Stimulated activated CD8-positive, alpha-beta memory T cell treated with anti-CD3 and anti-CD28 coated beads, Interleukin-4, amount 100 ng/mL, for 1 hour (primary cell): ENCODE data around the gene TAPT1.
"Not testable (repeated sequence)": the region's sequence is repeated elsewhere in the genome, so short reads cannot be mapped to it uniquely, and the experiment has no call there.

Experiments used
- DNase-seq, 2 donors: peaks; one replicate each; pipeline ENCODE4 v3.0.0-alpha.2; 2020; ENCODE audit warnings: low read depth in 2 of 2, low spot score in 1 of 2

TAPT1 gene

GRCh38 chr4:16213121-16213520 is 13.2 kb downstream of the TAPT1 start:
- DNase-seq: no peak

DNA sequence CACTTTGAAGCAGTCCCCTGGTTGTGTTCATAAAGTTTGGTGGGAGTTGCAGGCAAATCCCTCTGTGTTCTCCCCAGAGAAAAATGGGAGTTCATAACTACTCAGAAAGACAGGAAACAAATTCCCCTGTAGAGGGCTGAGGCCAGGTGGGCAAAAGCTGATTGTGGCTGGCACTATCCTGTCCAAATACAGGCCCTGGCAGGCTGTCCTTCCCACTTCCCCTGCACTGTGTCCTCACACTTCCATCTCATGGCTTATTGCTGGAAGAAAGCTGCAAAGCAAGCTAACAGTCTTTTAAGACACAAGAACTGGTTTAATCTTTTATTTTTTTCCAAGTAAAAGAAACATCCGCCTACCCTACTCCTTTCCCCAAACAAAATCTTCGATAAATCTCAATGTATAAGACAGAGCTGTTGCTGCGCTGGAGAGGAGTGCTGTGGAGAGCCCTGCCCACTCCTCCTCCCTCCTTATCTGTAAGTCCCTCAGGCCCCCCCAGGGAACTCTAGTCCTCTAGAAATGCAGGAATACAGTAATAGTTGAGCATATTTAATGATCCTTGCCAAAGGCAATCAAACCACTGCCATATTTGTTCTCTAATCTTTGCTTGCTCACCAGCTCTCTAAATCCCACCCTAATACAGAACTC is 14.0 kb downstream of the TAPT1 start:
- DNase-seq: no peak

DNA sequence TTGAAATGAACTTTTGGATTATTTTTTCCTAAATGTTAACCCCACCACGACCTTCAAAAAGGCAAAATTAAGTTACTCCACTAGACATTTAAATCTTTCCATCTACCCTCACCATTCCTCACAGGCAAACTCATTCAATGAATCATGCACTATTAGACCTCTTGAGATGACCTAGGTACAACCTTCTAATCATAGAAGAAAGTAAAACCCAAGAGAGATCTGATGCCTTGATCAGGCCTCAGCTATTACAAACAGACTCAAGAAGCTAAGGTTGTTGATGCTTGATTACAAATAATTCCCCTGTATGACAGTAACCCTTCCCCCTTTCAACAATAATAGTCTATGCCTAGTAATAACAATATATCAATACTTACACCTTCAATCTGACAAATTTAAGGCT is 18.9 kb downstream of the TAPT1 start:
- no peak for DNase-seq

DNA sequence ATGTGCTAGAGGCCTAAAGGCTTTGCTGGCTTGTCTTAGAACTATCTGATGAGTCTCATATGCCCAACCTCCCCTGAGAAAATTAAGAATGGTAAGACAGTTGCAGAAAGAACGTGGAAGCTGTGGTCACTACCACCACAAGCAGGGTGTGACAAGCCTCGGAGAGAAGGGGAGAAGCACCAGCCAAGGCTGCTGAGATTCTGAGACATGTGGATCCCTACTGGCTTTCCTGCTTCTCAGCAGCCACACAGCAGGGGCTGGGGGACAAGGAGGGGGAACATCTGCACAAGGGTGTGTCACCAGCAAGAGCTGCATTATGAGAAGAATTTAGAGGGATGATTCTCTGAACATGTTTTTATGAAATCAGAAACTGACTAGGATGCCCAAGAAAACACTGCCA is 19.4 kb downstream of the TAPT1 start:
- DNase-seq: no peak

- DNase-seq: no peak
Observed at GRCh38 chr4:16206301-16206700, 20.0 kb downstream of the TAPT1 start.

DNA sequence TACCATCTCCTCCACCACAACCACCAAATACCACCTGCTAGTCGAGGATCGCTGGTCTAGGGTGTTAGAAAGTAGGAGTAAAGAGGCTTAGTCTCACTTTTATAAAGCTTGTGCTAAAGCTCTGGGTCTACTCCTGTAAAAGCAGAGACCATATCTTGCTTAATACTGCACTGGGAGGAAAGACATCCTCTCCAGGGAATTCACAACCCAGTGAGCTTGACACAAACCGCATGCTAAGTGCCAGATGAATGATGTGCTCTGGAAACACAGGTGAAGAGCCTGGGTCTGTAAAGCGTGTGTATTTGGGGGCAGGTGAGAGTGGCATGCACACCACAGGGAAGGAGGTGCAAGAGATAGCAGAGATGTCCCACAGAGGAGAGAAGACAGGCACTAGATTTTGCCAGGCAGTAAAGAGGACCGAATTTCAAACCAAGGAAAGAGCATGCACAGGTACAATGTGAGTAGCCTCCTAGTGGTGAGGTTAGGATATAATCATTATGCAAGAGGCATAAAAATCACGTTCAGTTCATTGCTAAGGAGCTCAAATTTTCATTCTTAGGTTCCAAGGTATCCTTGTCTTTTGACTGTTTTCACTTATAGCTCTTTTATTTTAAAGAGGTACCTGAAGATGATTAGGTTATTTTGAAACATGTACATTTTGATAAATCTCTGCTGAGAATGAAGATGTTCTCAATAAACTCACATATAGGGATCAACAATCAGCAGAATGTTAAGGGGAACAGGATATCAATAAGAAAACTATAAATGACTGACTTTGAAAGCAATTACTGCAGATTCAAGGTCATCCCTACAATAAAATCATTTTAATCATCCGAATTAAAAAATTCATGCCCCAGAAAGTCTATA is 20.7 kb downstream of the TAPT1 start:
- DNase-seq: no peak

- no peak for DNase-seq
Observed at GRCh38 chr4:16204505-16204904, 21.8 kb downstream of the TAPT1 start.

DNA sequence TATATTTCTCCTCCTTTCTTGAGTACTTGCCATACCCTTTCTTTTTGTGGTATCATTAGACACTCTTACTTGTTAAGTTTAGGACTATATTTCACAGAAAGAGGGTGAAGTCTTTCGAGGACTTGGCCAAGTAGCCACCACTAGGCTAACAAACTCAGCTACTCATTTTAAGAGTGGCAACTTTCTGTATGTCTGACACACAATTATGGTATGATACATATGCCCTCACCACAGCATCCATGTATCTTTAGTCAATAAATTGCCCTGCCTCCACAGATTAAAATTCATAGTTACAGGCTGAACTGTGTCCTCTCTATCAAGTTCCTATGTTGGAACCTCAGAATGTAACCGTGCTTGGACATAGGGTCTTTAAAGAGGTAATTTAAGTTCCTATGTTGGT is 23.2 kb downstream of the TAPT1 start:
- DNase-seq: no peak

- DNase-seq: no peak
Observed at GRCh38 chr4:16202598-16202997, 23.7 kb downstream of the TAPT1 start.

DNA sequence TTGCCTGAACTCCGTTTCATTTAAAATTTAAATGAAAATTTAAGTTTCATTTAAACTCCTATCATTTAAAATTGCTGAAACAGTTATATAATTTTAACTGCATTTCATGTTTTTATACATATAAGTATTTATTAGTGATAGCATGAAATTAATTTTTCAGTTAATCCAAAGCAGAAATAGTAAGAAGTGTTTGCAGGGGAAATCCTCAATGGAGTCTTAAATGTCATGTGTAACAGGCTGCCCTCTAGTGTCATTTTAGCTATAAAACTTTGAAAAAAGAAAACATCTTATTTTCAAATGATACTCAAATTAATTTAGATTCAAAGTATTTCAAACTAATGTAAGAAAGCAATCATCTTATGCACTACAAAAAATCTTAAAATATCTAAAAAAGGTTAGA is 27.2 kb downstream of the TAPT1 start:
- DNase-seq: no peak

- no peak for DNase-seq
Observed at GRCh38 chr4:16197876-16198665, 28.2 kb downstream of the TAPT1 start.

DNA sequence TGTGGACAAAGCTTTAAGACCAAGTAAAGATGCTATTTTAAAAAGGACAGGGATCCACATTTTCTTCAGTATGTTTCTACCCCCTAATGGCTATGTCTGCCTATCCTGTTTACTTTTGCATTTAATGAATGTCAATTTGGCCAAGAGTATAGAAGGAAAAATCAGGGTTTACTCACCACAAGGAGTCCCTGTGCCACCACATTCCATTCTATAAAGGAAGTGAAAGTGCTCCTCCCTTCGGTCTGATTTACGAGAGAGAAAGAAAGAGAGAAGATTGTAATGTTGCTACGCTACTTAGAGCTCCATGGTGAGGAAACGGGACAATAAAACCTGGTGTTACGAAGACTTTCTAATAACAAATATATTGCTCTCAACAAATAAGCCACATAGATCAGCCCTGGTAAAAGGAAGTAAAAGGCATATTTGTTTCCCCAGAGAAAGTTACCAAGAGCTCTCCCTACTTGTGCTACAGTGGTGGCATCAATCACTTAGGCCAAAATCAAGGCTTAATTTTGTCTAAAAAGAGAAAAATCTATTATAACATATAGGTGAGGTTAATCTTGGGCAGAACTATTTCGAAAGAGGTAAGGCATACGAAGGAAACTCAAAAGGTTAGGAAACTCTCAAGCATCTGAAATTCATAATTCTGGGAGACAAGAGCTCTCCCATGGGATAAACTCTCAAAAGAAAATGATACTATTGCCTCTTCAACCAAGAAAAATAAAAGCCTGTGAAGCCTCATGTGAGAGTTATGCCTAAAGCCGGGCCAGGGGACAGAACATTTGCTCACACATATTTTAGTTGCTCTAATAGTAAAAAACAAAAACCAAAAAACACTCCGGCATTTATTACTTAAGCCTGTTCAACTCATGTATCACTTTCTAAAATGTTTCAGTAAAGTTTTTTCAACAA is 29.5 kb downstream of the TAPT1 start:
- DNase-seq: no peak

DNA sequence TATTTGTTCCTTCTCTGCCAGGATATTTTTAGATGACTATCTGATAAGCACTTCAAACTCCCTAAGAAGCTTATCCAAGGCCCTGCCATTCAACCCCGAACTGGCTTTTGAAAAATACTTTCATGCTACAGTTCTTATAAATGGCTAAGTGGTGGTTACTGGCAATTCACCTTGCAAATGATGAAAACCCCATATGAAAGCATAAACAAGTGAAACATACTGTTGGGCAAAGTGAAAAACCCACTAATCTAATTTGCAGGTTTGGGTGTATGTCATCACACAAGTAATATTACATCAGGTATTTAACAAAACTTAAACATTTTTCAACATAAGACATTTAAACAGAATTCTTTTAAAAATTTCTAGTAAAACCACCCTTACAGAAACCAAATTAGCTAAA is 31.1 kb downstream of the TAPT1 start:
- no peak for DNase-seq

GRCh38 chr4:16194798-16195197 is 31.5 kb downstream of the TAPT1 start:
- not testable (repeated sequence) for DNase-seq

GRCh38 chr4:16194214-16194613 is 32.1 kb downstream of the TAPT1 start:
- DNase-seq: no peak

DNA sequence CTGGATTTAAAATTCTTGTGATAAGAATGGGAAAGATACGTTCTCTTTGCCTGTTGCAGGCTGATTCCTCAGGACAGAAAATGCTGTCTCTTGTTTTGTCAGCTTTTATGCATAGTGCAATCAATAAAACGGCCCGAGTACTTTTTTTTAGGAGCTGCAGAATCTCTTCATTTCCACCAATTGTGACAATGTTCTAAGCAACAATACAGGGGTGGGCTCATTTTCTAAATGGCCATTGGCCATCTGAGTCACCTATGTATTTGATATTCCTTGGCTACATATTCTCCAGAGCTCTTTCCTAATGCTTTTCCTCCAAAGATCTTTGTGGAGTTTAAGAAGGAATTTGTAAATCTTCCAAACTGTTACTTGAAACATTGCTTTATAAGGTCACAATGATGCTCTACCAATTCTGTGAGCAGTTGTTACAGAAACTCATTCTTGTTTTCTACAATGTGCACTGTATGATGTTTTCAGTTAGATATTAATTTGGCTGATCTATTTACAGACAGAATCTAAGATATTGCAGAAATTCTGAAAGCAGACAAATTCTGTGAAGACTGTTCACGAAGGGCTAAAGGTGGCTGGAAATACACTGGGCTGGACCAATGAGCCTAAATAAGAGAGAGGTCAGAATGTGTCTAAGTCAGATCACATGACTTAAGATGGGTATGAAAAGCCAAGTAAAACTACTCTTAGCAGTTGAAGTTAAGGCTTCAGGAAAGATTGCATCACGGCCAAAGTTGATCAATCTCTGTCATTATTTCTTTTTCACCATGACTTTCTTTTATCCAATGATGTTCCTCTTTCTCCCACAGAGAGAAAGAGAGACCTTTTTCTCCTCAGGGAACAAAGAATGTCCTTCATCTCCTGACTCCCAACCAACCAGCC is 33.4 kb downstream of the TAPT1 start:
- no peak for DNase-seq

GRCh38 chr4:16192057-16192456 is 34.2 kb downstream of the TAPT1 start:
- DNase-seq: no peak

GRCh38 chr4:16187455-16187854 is 38.8 kb downstream of the TAPT1 start:
- no peak for DNase-seq

DNA sequence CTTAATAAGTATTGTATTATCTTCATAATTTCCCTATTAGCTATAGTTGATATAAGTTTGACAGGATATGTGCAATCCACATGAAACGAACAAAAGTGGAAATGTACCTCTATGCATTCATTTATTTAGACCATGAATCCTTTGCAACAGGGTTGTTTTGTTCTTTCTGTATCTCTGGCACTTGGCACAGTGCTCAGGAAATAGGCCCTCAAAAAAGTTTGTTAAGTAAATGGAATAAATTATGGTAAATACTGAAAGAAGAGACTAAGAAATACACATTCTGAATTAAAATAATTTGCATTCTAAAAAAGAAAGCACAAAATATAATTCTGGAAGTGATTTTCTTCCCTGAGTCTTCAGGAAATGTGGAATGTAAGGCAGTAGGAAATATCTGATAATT is 39.3 kb downstream of the TAPT1 start:
- DNase-seq: no peak

DNA sequence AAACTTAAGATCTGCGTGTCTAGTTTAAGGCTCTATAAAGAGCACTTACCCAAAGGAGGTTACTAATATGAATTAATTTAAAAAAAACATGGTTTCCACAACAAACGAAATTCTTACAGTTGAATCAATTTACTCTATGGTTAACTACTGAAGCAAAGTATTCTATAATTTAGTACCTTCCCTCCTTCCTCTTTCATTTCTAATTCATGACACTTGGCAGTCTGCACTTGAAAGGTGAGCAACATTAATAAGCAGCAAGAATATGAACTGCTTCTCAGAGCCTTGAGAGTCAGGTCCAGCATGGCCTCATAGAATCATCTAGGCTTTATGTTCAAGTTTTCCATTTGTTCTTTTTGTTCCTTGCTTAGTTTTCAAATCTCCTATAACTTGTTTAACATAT is 42.7 kb downstream of the TAPT1 start:
- DNase-seq: no peak
